ENCODE measurements around the gene PC.
A peak's percentile ranks its signal among the peaks of the same experiment; 100 is the strongest.

The PC gene

GRCh38 chr11:66881451-66881835 lies 76.7 kb downstream of the PC start:
- DNase-seq = no peak

DNA sequence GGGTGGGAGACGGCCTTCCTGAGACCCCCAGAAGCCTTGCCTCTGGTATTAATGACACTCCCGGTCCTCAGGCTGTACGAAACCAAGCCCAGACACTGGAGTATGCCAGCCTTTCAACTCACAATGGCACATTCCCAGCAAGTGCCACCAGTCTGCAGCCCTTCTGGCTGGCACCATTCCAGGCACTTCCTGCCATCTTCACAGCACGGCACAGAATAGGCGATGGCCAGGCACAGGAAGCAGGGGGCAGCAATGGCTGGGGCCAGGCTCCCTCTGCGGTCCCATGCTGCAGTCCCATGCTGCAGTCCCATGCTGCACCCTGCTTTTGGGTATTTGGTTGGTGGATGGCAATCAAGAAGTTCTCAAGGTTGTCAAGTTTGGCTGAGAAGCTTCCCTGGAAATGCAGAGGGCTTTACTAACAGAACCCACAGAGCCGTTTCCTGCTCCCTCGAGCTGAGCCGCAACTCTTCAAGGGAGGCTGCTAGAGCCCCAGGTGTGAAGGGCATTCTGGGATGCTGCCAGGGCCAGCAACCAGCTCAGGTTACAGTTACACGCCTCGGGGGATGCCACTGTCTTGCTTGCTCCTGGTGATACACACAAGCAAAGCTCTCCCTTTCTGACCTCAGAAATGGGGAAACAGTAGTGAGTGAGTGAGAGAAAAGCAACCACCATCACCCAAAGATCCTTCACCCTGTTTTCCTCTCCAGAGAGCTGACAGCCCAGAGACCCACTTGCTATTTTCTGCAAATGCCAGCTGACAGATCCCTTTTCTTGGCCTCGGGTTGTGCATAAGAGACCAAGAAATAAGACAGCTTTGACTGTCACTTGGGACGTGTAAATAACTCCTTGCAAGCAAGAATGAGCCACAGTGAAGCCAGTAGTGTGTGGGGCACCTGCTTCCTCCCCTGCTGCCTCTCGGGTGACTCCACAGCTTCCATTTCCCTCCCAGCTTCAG lies 77.4 kb downstream of the PC start:
- DNase-seq = no peak

DNA sequence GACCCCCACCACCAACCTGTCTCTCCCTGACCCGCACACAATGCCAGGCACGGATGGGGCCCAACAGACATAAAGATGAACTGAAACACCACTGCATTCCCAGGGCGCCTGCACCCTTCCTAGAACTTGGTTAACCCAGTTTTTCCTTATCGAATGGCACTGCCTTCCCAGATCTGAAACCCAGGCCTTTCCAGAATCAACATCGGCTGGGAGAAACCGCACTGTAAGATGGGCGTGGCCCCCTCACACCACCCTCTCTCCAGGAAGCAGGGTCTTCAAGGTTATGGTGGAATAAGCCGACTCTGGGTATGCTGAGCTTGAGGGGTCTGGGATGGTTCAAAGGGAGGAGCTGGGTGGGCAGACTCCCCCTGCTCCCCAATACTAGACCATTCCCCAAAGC lies 78.2 kb downstream of the PC start:
- DNase-seq = no peak

DNA sequence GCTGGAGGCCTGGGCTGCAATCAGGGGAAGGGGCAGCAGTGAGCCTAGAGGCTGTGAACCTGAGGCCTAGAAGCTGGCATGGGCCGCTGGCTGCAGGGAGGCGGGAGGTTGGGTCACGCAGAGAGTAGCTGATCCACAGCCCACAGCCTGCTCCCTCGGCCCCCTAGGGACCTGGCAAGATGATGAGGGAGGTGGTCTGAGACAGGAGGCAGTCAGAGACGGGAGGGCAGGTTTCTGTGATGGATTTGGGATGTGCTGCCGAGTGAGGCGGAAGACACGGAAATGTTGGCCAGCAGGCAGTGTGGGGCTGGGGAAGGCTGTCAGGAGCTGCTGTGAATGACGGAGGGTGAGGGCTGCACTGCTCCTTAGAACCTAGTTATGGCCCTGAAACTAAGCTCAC lies 78.6 kb downstream of the PC start:
- no peak for DNase-seq

- DNase-seq = no peak
Measured at GRCh38 chr11:66879000-66879399, 79.2 kb downstream of the PC start.

- no peak for DNase-seq
Measured at GRCh38 chr11:66878474-66878873, 79.7 kb downstream of the PC start.

DNA sequence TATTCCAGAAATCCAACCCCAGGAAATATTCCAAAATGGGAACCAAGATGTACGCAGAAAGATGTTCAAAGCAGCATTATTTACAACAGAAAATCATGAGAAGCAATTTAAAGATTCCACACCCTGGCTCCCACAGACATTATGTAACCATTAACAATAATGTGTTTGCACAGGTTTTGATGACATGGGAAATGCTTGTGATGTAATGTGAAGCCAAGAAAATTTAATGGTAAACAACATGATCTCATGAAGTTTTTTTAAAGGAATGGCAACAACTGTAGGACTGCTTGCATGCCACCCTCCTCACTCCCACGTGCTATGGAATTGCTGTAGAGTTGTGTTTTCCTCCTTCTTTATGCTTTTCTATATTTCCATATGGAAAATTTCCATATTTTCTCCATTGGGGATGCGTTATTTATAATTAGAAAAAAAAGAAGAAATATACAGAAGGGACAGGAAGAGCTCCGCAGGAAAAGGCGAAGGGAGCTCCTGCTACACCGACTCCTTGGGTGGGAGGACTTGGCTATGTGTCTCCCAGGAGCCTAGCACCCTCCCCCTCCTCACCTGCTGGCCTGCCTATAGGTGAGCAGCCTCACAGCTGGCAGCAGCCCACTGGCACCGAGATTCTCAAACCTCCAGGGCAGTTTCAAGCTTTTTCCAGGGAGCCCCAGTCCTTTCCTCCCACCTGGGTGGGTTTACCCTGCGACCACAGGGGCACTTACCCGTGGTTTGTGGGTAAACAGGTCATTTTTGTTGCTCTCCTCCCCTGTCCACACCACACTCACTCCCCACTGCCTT lies 80.4 kb downstream of the PC start:
- no peak for DNase-seq

GRCh38 chr11:66875378-66875777 lies 82.8 kb downstream of the PC start:
- DNase-seq = no peak

DNA sequence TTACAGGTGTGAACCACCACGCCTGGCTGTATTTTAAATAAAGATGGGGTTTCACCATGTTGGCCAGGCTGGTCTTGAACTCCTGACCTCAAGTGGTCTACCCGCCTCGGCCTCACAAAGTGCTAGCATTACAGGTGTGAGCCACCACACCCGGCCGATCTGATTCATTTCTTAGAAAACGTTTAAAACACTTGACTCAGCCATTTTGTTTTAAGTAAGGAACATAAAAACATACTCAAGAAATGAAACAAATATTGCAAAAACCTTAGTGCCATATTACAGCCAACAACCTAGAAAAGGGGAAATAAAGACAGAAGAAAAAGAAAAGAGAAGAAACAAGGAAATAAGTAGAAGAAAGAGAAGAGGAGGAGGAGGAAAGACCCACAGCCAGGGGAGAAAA lies 84.0 kb downstream of the PC start:
- no peak for DNase-seq

- no peak for DNase-seq
Measured at GRCh38 chr11:66871521-66871901, 86.7 kb downstream of the PC start.

- DNase-seq = no peak
Measured at GRCh38 chr11:66870616-66871520, 87.3 kb downstream of the PC start.

DNA sequence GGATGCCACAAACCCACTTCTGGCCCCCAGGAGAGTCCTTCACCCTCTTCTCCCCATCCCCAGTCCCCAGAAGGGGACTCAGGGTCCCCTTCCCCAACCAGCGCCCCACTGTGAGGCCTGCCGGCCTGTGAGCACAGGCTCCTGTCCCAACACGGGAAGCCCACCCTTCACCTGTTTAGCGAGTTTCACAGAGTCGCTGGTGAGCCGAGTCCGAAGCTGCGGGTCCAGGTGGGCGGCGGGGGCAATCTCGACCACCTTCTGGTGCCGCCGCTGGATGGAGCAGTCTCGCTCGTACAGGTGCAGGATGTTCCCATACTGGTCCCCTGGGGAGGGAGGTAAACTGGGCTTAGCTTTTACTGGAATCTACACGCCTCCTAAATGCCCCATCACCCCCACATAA lies 88.1 kb downstream of the PC start:
- DNase-seq = no peak

- no peak for DNase-seq
Measured at GRCh38 chr11:66869567-66869870, 88.7 kb downstream of the PC start.

DNA sequence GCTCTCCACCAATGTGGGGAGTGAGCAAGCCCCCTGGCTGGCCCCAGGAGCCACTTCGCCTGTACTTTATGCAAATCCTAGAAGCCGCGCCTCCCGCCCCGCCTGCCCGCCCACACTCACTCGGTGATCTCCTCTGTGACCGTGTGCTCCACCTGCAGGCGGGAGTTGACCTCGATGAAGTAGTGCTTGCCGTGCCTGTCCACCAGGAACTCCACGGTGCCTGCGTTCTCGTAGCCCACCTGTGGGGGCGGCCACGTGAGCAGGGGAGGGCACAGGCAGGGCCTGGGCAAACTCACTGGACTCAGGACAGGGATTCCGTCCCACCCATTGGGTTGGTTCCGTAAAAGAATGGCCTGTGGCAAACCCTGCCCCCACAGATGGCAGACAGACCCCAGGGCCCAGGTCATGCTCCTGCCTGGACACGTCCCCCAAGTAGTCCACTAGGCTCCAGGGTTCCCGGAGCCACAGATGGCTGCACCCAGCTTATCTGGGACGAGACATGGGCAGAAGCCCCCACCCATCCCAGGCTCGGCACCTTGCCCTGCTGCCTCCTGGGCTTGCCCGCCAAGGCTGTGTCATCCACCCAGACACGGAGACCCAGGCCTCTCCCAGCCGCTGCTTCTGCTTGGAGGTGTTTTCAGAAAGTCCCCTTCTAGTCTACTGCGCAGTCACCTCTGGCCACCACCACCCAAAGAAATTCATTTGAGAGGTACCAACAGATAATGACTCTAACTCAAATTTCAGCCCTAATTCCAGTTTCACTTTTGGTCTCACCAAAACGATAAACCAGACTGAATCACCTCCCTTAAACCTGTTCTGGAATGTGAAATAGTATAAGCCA lies 89.2 kb downstream of the PC start:
- DNase-seq = peak in 3 of 4 experiments; percentile 39 to 70 (median 60)

DNA sequence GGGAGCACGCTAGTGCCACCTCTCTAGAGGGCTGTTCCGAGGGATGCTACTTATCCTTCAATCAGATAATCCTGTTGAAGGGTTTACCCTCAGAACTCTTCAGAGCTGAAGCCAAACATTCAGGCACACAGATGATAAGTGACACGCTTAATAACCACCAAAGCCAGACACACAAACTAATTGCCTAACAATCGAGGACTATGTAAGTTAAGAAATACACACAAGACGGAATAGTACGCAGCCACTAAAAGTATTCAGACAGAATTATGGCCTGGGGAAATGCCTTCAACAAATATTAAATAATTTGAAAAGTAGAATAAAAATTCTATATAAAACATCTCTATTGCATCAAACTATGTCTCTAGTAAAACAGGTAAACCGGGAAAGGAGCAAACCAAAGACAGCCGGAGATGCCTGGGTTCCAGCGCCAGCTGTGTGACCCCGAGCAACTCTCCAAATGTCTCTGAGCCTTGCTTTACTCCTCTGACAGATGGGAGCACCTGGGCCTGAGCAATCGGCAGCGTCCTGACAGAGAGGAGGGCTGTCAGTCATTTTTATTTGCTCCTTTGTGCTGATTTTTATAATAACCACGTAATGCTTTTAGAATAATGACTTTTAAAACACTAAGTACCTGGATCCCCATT lies 90.0 kb downstream of the PC start:
- DNase-seq = no peak

DNA sequence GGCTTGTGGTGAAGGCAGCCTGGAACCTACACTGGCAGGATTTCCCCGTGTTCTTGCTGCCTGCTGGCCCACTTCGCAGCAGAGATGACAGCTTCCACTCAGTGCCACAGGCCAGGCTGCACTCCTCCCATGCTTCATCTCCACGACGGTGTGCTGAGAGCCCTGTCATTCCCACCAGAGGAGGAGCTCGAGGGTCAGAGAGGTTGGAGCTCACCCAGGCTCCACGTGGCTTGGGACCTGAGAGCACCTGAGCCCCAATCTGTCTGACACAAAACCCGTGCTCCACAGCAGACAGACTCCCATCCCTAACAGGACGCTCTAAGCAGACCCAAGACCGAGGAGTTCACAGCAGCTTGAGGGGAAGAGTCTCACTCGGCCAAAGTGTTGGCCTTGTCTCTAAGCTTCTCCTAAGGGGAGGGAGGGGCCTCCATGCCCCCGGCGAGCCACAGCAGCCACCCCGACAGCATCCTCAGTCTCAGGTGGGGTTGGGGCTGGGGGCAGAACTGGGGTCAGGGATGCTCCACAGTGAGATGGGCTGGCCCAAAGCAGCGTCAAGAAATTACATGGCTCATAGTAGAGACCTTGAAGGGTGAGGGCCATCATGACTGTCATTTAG lies 90.7 kb downstream of the PC start:
- no peak for DNase-seq

DNA sequence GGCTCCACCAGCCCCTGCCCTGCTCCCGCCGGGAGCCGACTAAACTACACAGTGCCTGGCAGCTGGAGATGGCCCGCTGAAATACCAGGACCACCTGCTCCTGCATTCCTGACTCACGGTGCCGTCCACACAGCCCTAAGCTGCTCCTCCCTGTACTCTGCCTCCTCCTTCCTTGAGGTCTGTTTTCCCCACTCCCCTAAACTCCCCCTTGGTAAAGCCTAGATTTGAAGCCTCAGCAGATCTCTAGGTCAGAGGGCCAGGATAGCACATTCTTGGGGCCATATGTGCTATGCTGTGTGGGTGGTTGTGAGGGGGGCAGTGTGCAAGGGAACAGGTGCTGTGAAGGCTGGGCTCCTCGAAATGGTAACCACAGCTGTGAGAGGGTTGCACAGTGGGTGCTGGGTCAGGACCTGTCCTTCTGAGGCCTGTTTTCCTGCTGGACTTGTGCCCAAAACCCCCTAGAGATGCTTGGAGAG lies 91.6 kb downstream of the PC start:
- DNase-seq = no peak

GRCh38 chr11:66866007-66866406 lies 92.2 kb downstream of the PC start:
- DNase-seq = no peak

DNA sequence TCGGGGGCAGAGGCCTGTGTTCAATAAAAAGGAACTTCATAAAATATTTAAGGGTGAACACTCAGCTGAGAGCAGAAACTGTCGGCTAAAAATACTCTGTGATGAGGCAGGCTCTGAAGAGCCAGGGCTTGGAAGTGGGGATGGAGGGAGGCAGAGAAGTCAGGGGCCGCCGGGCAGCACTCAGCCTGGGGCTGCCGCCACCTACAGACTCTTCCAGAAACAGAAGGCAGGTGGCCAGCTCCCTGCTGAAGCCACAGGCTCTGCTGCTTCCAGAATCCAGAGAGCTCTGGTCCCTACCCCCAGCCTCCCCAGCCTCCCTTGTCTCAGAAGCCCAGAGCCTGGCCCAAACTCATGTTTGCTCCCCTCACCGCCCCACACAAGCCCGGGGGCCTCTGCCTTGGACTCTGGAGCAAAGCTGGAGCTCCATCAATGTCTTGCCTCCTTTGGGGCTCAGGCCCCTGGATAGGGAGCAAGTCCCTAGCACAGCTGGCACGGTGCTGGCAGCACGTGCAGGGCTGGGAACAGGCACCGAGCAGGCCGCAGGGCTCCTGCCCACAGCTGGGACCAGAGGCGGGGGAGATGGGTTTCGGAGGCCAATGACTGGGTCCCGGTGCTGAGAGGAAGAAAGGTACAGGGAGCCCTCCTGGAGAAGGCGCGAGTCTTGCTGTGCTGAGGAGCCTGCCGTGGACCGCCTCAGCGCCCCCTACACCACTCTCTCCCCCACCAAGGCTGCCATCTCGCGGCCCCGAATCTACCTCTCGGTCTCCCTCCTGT lies 93.1 kb downstream of the PC start:
- no peak for DNase-seq

DNA sequence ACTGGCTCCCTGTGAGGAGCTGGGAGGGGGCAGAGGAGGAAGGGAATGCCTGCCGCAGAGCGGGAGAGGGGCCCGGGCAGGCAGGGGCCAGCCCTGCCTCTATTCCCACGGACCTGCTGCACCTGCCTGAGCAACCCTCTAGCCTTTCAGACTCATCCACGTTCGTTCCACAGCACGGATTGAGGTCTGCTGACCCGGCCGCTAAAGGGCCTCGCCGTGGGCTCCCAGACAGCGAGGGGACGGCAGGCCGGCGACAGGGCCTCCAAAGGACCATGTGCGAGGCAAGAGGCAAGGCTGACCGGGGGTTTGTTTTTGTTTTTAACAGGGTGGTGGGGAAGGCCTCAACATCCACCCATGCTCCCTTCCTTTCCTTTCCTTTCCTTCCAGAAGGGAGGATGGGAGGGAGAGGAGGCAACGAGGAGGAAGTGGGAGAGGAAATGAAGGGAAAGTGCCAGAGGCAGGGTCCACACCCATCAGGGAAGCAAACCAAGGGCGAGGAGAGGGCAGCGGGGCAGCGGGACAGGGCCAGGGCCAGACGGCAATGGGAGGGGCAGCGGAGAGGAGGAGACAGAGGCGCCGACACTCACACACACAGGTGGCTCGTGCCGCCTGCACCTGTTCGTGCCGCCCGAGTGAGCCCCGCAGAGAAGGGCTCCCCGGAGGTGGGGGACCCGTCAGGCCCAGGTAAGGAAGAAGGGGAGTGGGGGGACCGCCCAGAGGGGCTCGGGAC lies 93.8 kb downstream of the PC start:
- DNase-seq = no peak

All from activated naive CD4-positive, alpha-beta T cell (primary cell).